Measurements from ENCODE around the gene DDX59.

Gene DDX59

GRCh38 chr1:200665861-200666260 is 3.8 kb downstream of the DDX59 start:
- no peak for TF ChIP-seq TAF1 (IDR thresholded peaks at IDR 0.05; ENCODE audit: borderline replicate concordance, insufficient read depth, low read length)
- TF ChIP-seq SIN3A (IDR thresholded peaks at IDR 0.05; ENCODE audit: borderline replicate concordance, insufficient read depth, low read length): no peak
- no peak for TF ChIP-seq POLR2AphosphoS5 (IDR thresholded peaks at IDR 0.05; ENCODE audit: low read depth, low read length)
- no peak for TF ChIP-seq REST (IDR thresholded peaks at IDR 0.05; ENCODE audit: insufficient read depth in 1 of 2, low read depth in 2 of 2, low read length in 2 of 2)
- TF ChIP-seq FOXP2 (optimal IDR thresholded peaks at IDR 0.05; ENCODE audit: borderline replicate concordance, extremely low read depth, extremely low read length, insufficient read depth): no peak

- TF ChIP-seq SIN3A (IDR thresholded peaks at IDR 0.05; ENCODE audit: borderline replicate concordance, insufficient read depth, low read length): no peak
- no peak for TF ChIP-seq REST (IDR thresholded peaks at IDR 0.05; ENCODE audit: insufficient read depth in 1 of 2, low read depth in 2 of 2, low read length in 2 of 2)
Measured at GRCh38 chr1:200660719-200661118, 9.0 kb downstream of the DDX59 start.

GRCh38 chr1:200659269-200659668 is 10.4 kb downstream of the DDX59 start:
- no peak for TF ChIP-seq POLR2AphosphoS5 (IDR thresholded peaks at IDR 0.05; ENCODE audit: low read depth, low read length)
- TF ChIP-seq SIN3A (IDR thresholded peaks at IDR 0.05; ENCODE audit: borderline replicate concordance, insufficient read depth, low read length): no peak
- TF ChIP-seq REST (IDR thresholded peaks at IDR 0.05; ENCODE audit: insufficient read depth in 1 of 2, low read depth in 2 of 2, low read length in 2 of 2): no peak
- no peak for TF ChIP-seq TAF1 (IDR thresholded peaks at IDR 0.05; ENCODE audit: borderline replicate concordance, insufficient read depth, low read length)
- TF ChIP-seq FOXP2 (optimal IDR thresholded peaks at IDR 0.05; ENCODE audit: borderline replicate concordance, extremely low read depth, extremely low read length, insufficient read depth): no peak

- TF ChIP-seq REST (IDR thresholded peaks at IDR 0.05; ENCODE audit: insufficient read depth in 1 of 2, low read depth in 2 of 2, low read length in 2 of 2) (no peak), SIN3A (IDR thresholded peaks at IDR 0.05; ENCODE audit: borderline replicate concordance, insufficient read depth, low read length) (no peak), FOXP2 (optimal IDR thresholded peaks at IDR 0.05; ENCODE audit: borderline replicate concordance, extremely low read depth, extremely low read length, insufficient read depth) (no peak), POLR2AphosphoS5 (IDR thresholded peaks at IDR 0.05; ENCODE audit: low read depth, low read length) (no peak)
Measured at GRCh38 chr1:200658037-200658818, 11.5 kb downstream of the DDX59 start.

GRCh38 chr1:200654660-200655059 is 15.0 kb downstream of the DDX59 start:
- no peak for TF ChIP-seq TAF1 (IDR thresholded peaks at IDR 0.05; ENCODE audit: borderline replicate concordance, insufficient read depth, low read length)
- TF ChIP-seq SIN3A (IDR thresholded peaks at IDR 0.05; ENCODE audit: borderline replicate concordance, insufficient read depth, low read length): no peak
- TF ChIP-seq FOXP2 (optimal IDR thresholded peaks at IDR 0.05; ENCODE audit: borderline replicate concordance, extremely low read depth, extremely low read length, insufficient read depth): no peak
- no peak for TF ChIP-seq REST (IDR thresholded peaks at IDR 0.05; ENCODE audit: insufficient read depth in 1 of 2, low read depth in 2 of 2, low read length in 2 of 2)
- TF ChIP-seq POLR2AphosphoS5 (IDR thresholded peaks at IDR 0.05; ENCODE audit: low read depth, low read length): no peak

All from PFSK-1 (cell line).